Heart left ventricle (tissue), 16 donors: ENCODE measurements around the gene ACOXL. TPM values are rescaled to one million over a fixed set of nuclear protein-coding genes. Genes with fewer than 3 reads are reported as not detected.

Experiments
- ATAC-seq, 4 donors: fragments of 200-7000 bp; cut with Tn5 transposase; one replicate each; pipeline ENCODE4 v1.9.1; 2020 to 2022; ENCODE audit warnings: moderate library complexity in 4 of 4, mild to moderate bottlenecking in 3 of 4, moderate number of reproducible peaks in 1 of 4
- DNase-seq, 5 donors: peaks; one replicate each; pipeline ENCODE4 v3.0.0-alpha.2; 2020
- H3K27ac ChIP-seq, 12 donors: fragments of 200-600 bp; sonication (generic) in 4 of 12; one replicate each; pipeline versions ENCODE4 v1.5.0 to v1.8.0; 2016 to 2022; ENCODE audit warnings: mild to moderate bottlenecking in 2 of 12
- H3K27me3 ChIP-seq, 9 donors: fragments of 200-600 bp; sonication (generic) in 2 of 9; one replicate each; pipeline versions ENCODE4 v1.5.1 to v1.8.0; 2016 to 2022; ENCODE audit warnings: mild to moderate bottlenecking in 3 of 9
- H3K36me3 ChIP-seq, 9 donors: fragments of 200-600 bp; sonication (generic) in 2 of 9; one replicate each; pipeline versions ENCODE4 v1.5.0 to v1.8.0; 2018 to 2022; ENCODE audit warnings: mild to moderate bottlenecking in 2 of 9
- H3K4me1 ChIP-seq, 12 donors: fragments of 200-600 bp; sonication (generic) in 4 of 12; one replicate each; pipeline versions ENCODE4 v1.5.0 to v1.8.0; 2016 to 2022; ENCODE audit warnings: mild to moderate bottlenecking in 3 of 12
- H3K4me3 ChIP-seq, 12 donors: fragments of 200-600 bp; sonication (generic) in 4 of 12; one replicate each; pipeline versions ENCODE4 v1.5.0 to v1.8.0; 2017 to 2022; ENCODE audit warnings: mild to moderate bottlenecking in 9 of 12, moderate library complexity in 4 of 12
- H3K9me3 ChIP-seq, 12 donors: fragments of 200-600 bp; sonication (generic) in 4 of 12; one replicate each; pipeline versions ENCODE4 v1.5.0 to v1.8.0; 2016 to 2022; ENCODE audit warnings: mild to moderate bottlenecking in 1 of 12
- POLR2A ChIP-seq, 2 donors: fragments of 450-650 bp; IDR thresholded peaks; one replicate each; pipeline ENCODE4 v1.6.1; 2017; ENCODE audit warnings: antibody characterized with exemption in 2 of 2, mild to moderate bottlenecking in 2 of 2, moderate library complexity in 2 of 2
- WGBS, 4 donors: extraction: QIAGEN DNeasy Blood & Tissue Kit in 2 of 4; methylation state at CpG; one replicate each; pipeline versions ENCODE4 v1.1.5 to v1.1.7; 2013 to 2018; 5-methylcytosine and 5-hydroxymethylcytosine counted together
- intact Hi-C, 10 donors: fragments of 100-400 bp; cut with DNase I; formaldehyde crosslinking; loops; one replicate each; pipeline versions ENCODE4 v1.11.1 to v1.14.2; 2022
- polyA plus RNA-seq, 2 donors: library from polyadenylated mRNA; stranded (reverse); fragments of 200-250 nt; gene quantifications; one replicate each; pipeline ENCODE4 v1.2.3, GENCODE V29; 2013
- total RNA-seq, 9 donors: library from RNA; depleted of rRNA in 2 of 9; stranded (reverse); fragments of >200 nt in 2 of 9; fragmentation: NEBNext Ultra II Directional in 3 of 9; extraction: Animal tissue kit (Norgen Biotek cat#: 25700) in 3 of 9; gene quantifications; one replicate each; pipeline versions ENCODE4 v1.1.0 to v1.2.4, GENCODE V29; 2016 to 2023
- TF ChIP-seq, protein P1 (sequence below), 12 donors: fragments of 200-600 bp; sonication (generic) in 4 of 12; IDR thresholded peaks; one replicate each; pipeline versions ENCODE4 v1.5.0 to v1.8.0; 2018 to 2022; ENCODE audit warnings: antibody characterized with exemption in 12 of 12, mild to moderate bottlenecking in 5 of 12
- donor health status: ischemic (EF 13 %, LVEDD 7.1; RV severe dilation, severe dysfunction).
- donor health status: healthy with polysubstance abuse.
- donor health status: DM: no; HTN: yes; CAD: no.
- donor health status: DM: no; HTN: no; CAD: no.
- donor health status: ischemic (EF 25% LVEDD 6.9; RV normal size, moderate dysfunction).
- donor health status: ischemic (EF 25% LVEDD 5.7; RV mildly dilated, moderate dysfunction).
- donor health status: healthy.
- donor health status: DM: yes; HTN: yes; CAD: no.
- donor health status: ischemic (EF 35%, LVEDD 5.7; RV mildly dilated, moderate dysfunction).
- donor health status: nonischemic (EF 11% LVEDD 7.7; RV severe dilation, severe dysfunction).
- donor health status: DM: yes; HTN: yes; CAD: no.
- donor health status: PGD.
- donor health status: ischemic (EF 29% LVEDD 5.4; RV normal size, mild dysfunction).
- donor health status: nonischemic (EF 23%, LVEDD 6.1; RV moderate dilation, normal function).

The ACOXL gene
- total and polyA plus RNA-seq, 11 donors: 0.25 TPM; not detected in 10

DNA sequence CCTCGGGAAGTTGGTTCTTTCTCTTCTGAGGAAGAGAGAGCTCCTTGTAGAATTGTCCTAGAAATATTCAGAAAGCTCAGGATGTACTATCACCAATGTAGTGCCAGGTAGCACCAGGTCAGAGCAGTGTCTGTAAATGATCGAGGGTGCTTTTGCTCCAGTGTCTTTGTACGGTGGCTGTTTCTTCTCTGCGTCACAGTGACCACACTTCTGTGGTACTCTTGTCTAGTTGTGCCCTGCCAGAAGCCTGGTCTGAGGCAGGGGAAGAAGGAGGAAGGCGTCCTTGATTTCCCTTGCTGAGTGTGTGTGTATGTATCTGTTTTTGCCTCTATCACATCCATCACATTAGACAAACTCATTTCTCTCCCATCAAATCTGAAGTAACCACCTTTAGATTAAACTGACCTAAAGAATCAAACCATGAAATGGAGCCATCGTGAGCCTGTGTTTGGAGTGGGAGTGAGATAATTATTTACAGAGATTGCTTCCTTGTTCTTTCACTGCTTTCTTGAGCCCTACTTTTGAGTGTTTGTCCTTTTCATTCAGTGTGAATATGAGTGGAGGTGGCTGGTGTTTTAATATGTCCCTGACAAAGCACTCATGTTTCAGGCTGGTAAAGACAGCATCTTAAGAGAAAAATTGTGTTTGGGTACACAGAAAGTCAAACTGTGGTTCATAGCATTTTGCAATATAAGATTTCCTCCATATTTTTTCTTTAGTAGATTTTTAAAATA, 97.2 kb downstream of the ACOXL start:
- no peak overlapping the region for H3K4me3 ChIP-seq
- 88 to 95% (median 91%) methylated on average over 6 of the region's 6 CpGs for WGBS, 4 donors
- no peaks in the 10 kb centered on the region for H3K4me1 ChIP-seq
- intact Hi-C loops: no loop called here
- peaks cover 0 to 8% (median 0%) of the 10 kb centered on the region in 12 donors for H3K9me3 ChIP-seq
- H3K27me3 ChIP-seq: peaks cover 0 to 27% (median 0%) of the 10 kb centered on the region in 9 donors
- ATAC-seq (no peak), DNase-seq (no peak)
- H3K27ac ChIP-seq: no peak overlapping the region
- H3K36me3 ChIP-seq: no peaks in the 10 kb centered on the region
- TF ChIP-seq, protein P1, sequence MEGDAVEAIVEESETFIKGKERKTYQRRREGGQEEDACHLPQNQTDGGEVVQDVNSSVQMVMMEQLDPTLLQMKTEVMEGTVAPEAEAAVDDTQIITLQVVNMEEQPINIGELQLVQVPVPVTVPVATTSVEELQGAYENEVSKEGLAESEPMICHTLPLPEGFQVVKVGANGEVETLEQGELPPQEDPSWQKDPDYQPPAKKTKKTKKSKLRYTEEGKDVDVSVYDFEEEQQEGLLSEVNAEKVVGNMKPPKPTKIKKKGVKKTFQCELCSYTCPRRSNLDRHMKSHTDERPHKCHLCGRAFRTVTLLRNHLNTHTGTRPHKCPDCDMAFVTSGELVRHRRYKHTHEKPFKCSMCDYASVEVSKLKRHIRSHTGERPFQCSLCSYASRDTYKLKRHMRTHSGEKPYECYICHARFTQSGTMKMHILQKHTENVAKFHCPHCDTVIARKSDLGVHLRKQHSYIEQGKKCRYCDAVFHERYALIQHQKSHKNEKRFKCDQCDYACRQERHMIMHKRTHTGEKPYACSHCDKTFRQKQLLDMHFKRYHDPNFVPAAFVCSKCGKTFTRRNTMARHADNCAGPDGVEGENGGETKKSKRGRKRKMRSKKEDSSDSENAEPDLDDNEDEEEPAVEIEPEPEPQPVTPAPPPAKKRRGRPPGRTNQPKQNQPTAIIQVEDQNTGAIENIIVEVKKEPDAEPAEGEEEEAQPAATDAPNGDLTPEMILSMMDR (IDR thresholded peaks at IDR 0.05): no peak

GRCh38 chr2:110832740-110833139, 100.4 kb downstream of the ACOXL start:
- Histone ChIP-seq H3K27ac (no peak overlapping the region), H3K36me3 (no peaks in the 10 kb centered on the region), H3K27me3 (peaks cover 0 to 27% (median 0%) of the 10 kb centered on the region in 9 donors), H3K4me3 (no peak overlapping the region), H3K9me3 (no peaks in the 10 kb centered on the region), H3K4me1 (no peaks in the 10 kb centered on the region)
- ATAC-seq (no peak), DNase-seq (no peak)
- WGBS, 4 donors: 92 to 96% (median 93%) methylated on average over 1 of the region's 1 CpG
- no peak for TF ChIP-seq POLR2A (IDR thresholded peaks at IDR 0.05)
- TF ChIP-seq, protein P1 (IDR thresholded peaks at IDR 0.05): no peak
- intact Hi-C loops: no loop called here

GRCh38 chr2:110834134-110834827, 101.9 kb downstream of the ACOXL start:
- Histone ChIP-seq H3K4me3 (no peak overlapping the region), H3K4me1 (no peaks in the 10 kb centered on the region), H3K36me3 (no peaks in the 10 kb centered on the region), H3K9me3 (no peaks in the 10 kb centered on the region), H3K27ac (no peak overlapping the region), H3K27me3 (peaks cover 0 to 24% (median 0%) of the 10 kb centered on the region in 9 donors)
- TF ChIP-seq, protein P1 (IDR thresholded peaks at IDR 0.05): no peak
- no peak for TF ChIP-seq POLR2A (IDR thresholded peaks at IDR 0.05)
- 64 to 78% (median 67%) methylated on average over 7 of the region's 7 CpGs for WGBS, 4 donors
- intact Hi-C loops: no loop called here
- no peak for DNase-seq
- ATAC-seq: no peak

DNA sequence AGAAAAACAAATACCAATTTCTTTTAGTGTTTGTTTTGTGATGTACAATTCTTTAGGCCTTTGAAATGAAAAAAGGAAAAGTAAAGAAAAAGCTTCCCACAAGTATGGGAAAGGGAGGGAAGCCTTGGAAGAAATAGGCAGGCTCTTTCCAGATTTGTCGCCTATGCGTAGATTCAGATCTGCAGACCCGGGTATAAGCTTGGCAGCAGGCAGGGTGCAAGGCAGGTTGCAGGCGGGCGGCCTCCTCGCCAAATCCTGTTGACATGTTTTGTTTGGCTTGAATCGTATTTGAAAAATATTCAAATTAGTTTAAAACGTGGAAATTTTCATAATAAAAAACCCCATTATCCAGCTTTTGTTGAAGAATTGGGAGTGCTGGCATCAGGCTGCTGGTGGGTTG, 104.3 kb downstream of the ACOXL start:
- Histone ChIP-seq H3K27me3 (peaks cover 0 to 8% (median 0%) of the 10 kb centered on the region in 9 donors), H3K4me1 (no peaks in the 10 kb centered on the region), H3K27ac (no peak overlapping the region), H3K9me3 (no peaks in the 10 kb centered on the region), H3K36me3 (no peaks in the 10 kb centered on the region), H3K4me3 (no peak overlapping the region)
- TF ChIP-seq POLR2A (IDR thresholded peaks at IDR 0.05): no peak
- TF ChIP-seq, protein P1 (IDR thresholded peaks at IDR 0.05): no peak
- ATAC-seq: no peak
- WGBS, 4 donors: 89 to 95% (median 91%) methylated on average over 8 of the region's 8 CpGs
- intact Hi-C loops: no loop called here
- DNase-seq: no peak
